PC-3 (cell line): ENCODE measurements around the gene PRPF40B. TPM values are rescaled to one million over a fixed set of nuclear protein-coding genes. Genes with fewer than 3 reads are reported as not detected.

Experiments
- ATAC-seq: fragments of 200-7000 bp; cut with Tn5 transposase; 2 replicates; pipeline ENCODE4 v1.9.1; 2020; ENCODE audit warnings: mild to moderate bottlenecking, moderate library complexity
- BruUV-seq: library from RNA; stranded (reverse); fragments of 400-500 nt; replicated peaks from 2 replicates; lab custom pipeline; 2021; lab: Mats Ljungman, UMichigan
- CTCF ChIA-PET: fragments of 300-600 bp; sonication (Branson Sonifier 250); formaldehyde crosslinking; loops from one replicate; lab custom pipeline; 2022; ENCODE audit warnings: antibody characterized with exemption; lab: Charles Lee
- POLR2A ChIA-PET: fragments of 300-600 bp; sonication (Branson Sonifier 250); formaldehyde crosslinking; loops from one replicate; lab custom pipeline; 2022; ENCODE audit warnings: antibody characterized with exemption; ENCODE audit not compliant: unreplicated experiment; lab: Charles Lee
- DNase-seq: peaks from one replicate; pipeline ENCODE4 v3.0.0-alpha.2; 2015
- H2AFZ ChIP-seq: fragments of 300-600 bp; sonication (generic); 2 replicates; pipeline ENCODE4 v1.6.0; 2016; ENCODE audit warnings: antibody characterized with exemption, low read length
- H3F3A ChIP-seq: fragments of 300-600 bp; sonication (generic); one replicate; pipeline ENCODE4 v1.6.0; 2017; ENCODE audit warnings: antibody characterized with exemption, low read length, control low read depth, mild to moderate bottlenecking; ENCODE audit not compliant: unreplicated experiment
- H3K27ac ChIP-seq: fragments of 300-600 bp; sonication (generic); 2 replicates; pipeline ENCODE4 v1.5.1; 2016; ENCODE audit warnings: mild to moderate bottlenecking, low read length
- H3K27me3 ChIP-seq: fragments of 300-600 bp; sonication (generic); 2 replicates; pipeline ENCODE4 v1.6.1; 2016; ENCODE audit warnings: low read length, mixed read lengths
- H3K36me3 ChIP-seq: fragments of 300-600 bp; sonication (generic); 2 replicates; pipeline ENCODE4 v1.6.1; 2016; ENCODE audit warnings: low read depth, mixed run types, low read length, mixed read lengths
- H3K4me1 ChIP-seq: fragments of 300-600 bp; sonication (generic); 2 replicates; pipeline ENCODE4 v1.5.1; 2016; ENCODE audit warnings: low read length; ENCODE audit not compliant: insufficient read depth
- H3K4me2 ChIP-seq: fragments of 300-600 bp; sonication (generic); 2 replicates; pipeline ENCODE4 v1.6.0; 2016; ENCODE audit warnings: low read length
- H3K4me3 ChIP-seq: fragments of 300-600 bp; sonication (generic); 2 replicates; pipeline ENCODE4 v1.5.1; 2016; ENCODE audit warnings: mild to moderate bottlenecking, low read length, mixed read lengths
- H3K79me2 ChIP-seq: fragments of 300-600 bp; sonication (generic); 2 replicates; pipeline ENCODE4 v1.6.1; 2017; ENCODE audit warnings: low read length, mixed read lengths
- H3K9ac ChIP-seq: fragments of 300-600 bp; sonication (generic); 2 replicates; pipeline ENCODE4 v1.6.0; 2016; ENCODE audit warnings: mild to moderate bottlenecking, low read length
- H3K9me2 ChIP-seq: fragments of 300-600 bp; sonication (generic); replicated peaks from 2 replicates; pipeline ENCODE4 v1.6.1; 2016; ENCODE audit warnings: mixed run types, low read length, mixed read lengths
- H3K9me3 ChIP-seq: fragments of 300-600 bp; sonication (generic); 2 replicates; pipeline ENCODE4 v1.6.1; 2016; ENCODE audit warnings: low read length, mixed read lengths
- H4K20me1 ChIP-seq: fragments of 300-600 bp; sonication (generic); 2 replicates; pipeline ENCODE4 v1.6.1; 2016; ENCODE audit warnings: low read length, mixed read lengths
- CTCF ChIP-seq: fragments of 300-600 bp; sonication (generic); conservative IDR thresholded peaks from 2 replicates; pipeline ENCODE4 v1.5.1; 2017; ENCODE audit warnings: antibody characterized with exemption, low read depth, mild to moderate bottlenecking, low read length
- EZH2 ChIP-seq: fragments of 300-600 bp; sonication (generic); IDR thresholded peaks from one replicate; pipeline ENCODE4 v1.6.1; 2017; ENCODE audit warnings: antibody characterized with exemption, mild to moderate bottlenecking, low read length; ENCODE audit not compliant: unreplicated experiment
- EZH2phosphoT487 ChIP-seq: fragments of 300-600 bp; sonication (generic); IDR thresholded peaks from 2 replicates; pipeline ENCODE4 v1.6.1; 2018; ENCODE audit warnings: mild to moderate bottlenecking, antibody characterized with exemption, low read length, borderline replicate concordance
- intact Hi-C: fragments of 100-400 bp; cut with micrococcal nuclease; formaldehyde crosslinking; loops from 2 replicates; pipeline ENCODE4 v1.9.0; 2023
- total RNA-seq: library from RNA; depleted of rRNA; stranded (reverse); fragments of >200 nt; gene quantifications from 2 replicates; pipeline ENCODE4 v1.2.3, GENCODE V29; 2014

PRPF40B gene
- total RNA-seq, 1 experiment from 2014 or later: 17.7 TPM

- ChIA-PET CTCF (no interaction called here), POLR2A (interaction anchor here (0.7 kb wide), 1 partner anchor 25 kb away, joined by 3 read pairs; no protein-coding TSS in a partner anchor)
- Histone ChIP-seq H3F3A (no peaks in the 10 kb centered on the region), H2AFZ (no peak overlapping the region), H3K9me2 (no peaks in the 10 kb centered on the region), H3K4me3 (no peak overlapping the region), H3K4me2 (no peak overlapping the region), H4K20me1 (no peaks in the 10 kb centered on the region), H3K9me3 (no peaks in the 10 kb centered on the region), H3K79me2 (no peaks in the 10 kb centered on the region), H3K36me3 (no peaks in the 10 kb centered on the region), H3K27ac (no peak overlapping the region), H3K27me3 (no peaks in the 10 kb centered on the region), H3K4me1 (peaks cover 7% of the 10 kb centered on the region; the same call in 1 of the 2 replicates), H3K9ac (no peak overlapping the region)
- no TSS peak for BruUV-seq
- no peak for TF ChIP-seq EZH2phosphoT487
- no peak for TF ChIP-seq EZH2
- TF ChIP-seq CTCF: no peak
- DNase-seq (no peak), ATAC-seq (no peak)
- intact Hi-C loops: no loop called here
Observed at GRCh38 chr12:49658276-49658675, 34.9 kb downstream of the PRPF40B start.

GRCh38 chr12:49659753-49660152 lies 36.4 kb downstream of the PRPF40B start:
- no peaks in the 10 kb centered on the region for H3K36me3 ChIP-seq
- ChIA-PET CTCF (no interaction called here), POLR2A (no interaction called here)
- no peak overlapping the region for H3K4me3 ChIP-seq
- H3K79me2 ChIP-seq: no peaks in the 10 kb centered on the region
- TF ChIP-seq EZH2 (no peak), CTCF (no peak), EZH2phosphoT487 (no peak)
- H3K27ac ChIP-seq: no peak overlapping the region
- no peaks in the 10 kb centered on the region for H4K20me1 ChIP-seq
- H3K9me2 ChIP-seq: no peaks in the 10 kb centered on the region
- no peak overlapping the region for H3K9ac ChIP-seq
- H3K27me3 ChIP-seq: no peaks in the 10 kb centered on the region
- peaks cover 7% of the 10 kb centered on the region; the same call in 1 of the 2 replicates for H3K4me1 ChIP-seq
- no peaks in the 10 kb centered on the region for H3K9me3 ChIP-seq
- BruUV-seq: no TSS peak
- H3F3A ChIP-seq: no peaks in the 10 kb centered on the region
- ATAC-seq (no peak), DNase-seq (no peak)
- H3K4me2 ChIP-seq: no peak overlapping the region
- intact Hi-C loops: no loop called here
- H2AFZ ChIP-seq: no peak overlapping the region

GRCh38 chr12:49661191-49661590 lies 37.8 kb downstream of the PRPF40B start:
- no TSS peak for BruUV-seq
- no peaks in the 10 kb centered on the region for H3K9me2 ChIP-seq
- no peak overlapping the region for H3K9ac ChIP-seq
- no peak for ATAC-seq
- TF ChIP-seq CTCF (no peak), EZH2 (no peak), EZH2phosphoT487 (no peak)
- H3K27me3 ChIP-seq: no peaks in the 10 kb centered on the region
- peaks cover 7% of the 10 kb centered on the region; the same call in 1 of the 2 replicates for H3K4me1 ChIP-seq
- no peak for DNase-seq
- no peaks in the 10 kb centered on the region for H3K36me3 ChIP-seq
- no peak overlapping the region for H3K4me3 ChIP-seq
- no peaks in the 10 kb centered on the region for H3F3A ChIP-seq
- no peaks in the 10 kb centered on the region for H3K9me3 ChIP-seq
- no peak overlapping the region for H3K4me2 ChIP-seq
- no peaks in the 10 kb centered on the region for H3K79me2 ChIP-seq
- H3K27ac ChIP-seq: no peak overlapping the region
- H4K20me1 ChIP-seq: no peaks in the 10 kb centered on the region
- H2AFZ ChIP-seq: no peak overlapping the region
- ChIA-PET CTCF (no interaction called here), POLR2A (interaction anchor here (0.6 kb wide), 1 partner anchor 80 kb away, joined by 3 read pairs; no protein-coding TSS in a partner anchor)
- intact Hi-C loops: no loop called here
